NB4 (cell line): ENCODE measurements around the gene YAF2.

Experiments used
- CTCF ChIP-seq: IDR thresholded peaks from one replicate; pipeline ENCODE4 v1.5.1; 2012; ENCODE audit warnings: low read depth, low read length
- POLR2A ChIP-seq: IDR thresholded peaks from 2 replicates; pipeline ENCODE4 v1.6.1; 2011; ENCODE audit warnings: mild to moderate bottlenecking; ENCODE audit not compliant: insufficient read length; ENCODE audit errors: extremely low read depth
- TF ChIP-seq, protein P1 (sequence below): IDR thresholded peaks from 2 replicates; pipeline ENCODE4 v1.6.1; 2011; ENCODE audit warnings: low read depth, low read length

DNA sequence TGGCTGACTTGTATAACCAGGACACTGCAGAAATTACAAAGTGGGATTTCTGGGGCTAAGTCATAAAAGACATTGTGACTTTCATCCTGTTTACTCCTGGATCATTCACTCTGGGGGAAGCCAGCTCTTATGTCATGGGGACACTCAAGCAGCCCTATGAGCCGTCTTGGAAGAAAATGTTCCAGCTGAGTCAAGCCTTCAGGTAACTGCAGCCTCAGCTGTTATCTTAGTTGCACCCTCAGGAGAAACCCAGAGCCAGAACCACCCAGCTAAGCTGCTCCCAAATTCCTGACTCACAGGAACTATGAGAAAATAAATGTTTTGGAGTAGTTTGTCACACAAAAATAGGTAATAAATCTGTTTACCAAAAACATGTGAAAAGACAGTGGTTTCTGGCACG lies 50.2 kb downstream of the YAF2 start:
- TF ChIP-seq POLR2A = no peak
- no peak for TF ChIP-seq CTCF
- TF ChIP-seq, protein P1, sequence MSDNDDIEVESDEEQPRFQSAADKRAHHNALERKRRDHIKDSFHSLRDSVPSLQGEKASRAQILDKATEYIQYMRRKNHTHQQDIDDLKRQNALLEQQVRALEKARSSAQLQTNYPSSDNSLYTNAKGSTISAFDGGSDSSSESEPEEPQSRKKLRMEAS = no peak
